Ishikawa (cell line): ENCODE data around the gene MAPKBP1.

Experiments used
- EP300 ChIP-seq: IDR thresholded peaks from 2 replicates; pipeline ENCODE4 v1.6.1; 2012; ENCODE audit warnings: borderline replicate concordance
- FOXM1 ChIP-seq: IDR thresholded peaks from 2 replicates; pipeline ENCODE4 v1.6.1; 2012; ENCODE audit warnings: low read depth, borderline replicate concordance
- RAD21 ChIP-seq: IDR thresholded peaks from 2 replicates; pipeline ENCODE4 v1.6.1; 2012; ENCODE audit warnings: low read depth
- ZBTB7A ChIP-seq: IDR thresholded peaks from 2 replicates; pipeline ENCODE4 v1.6.1; 2012; ENCODE audit warnings: low read depth

GRCh38 chr15:41872166-41872747 is 98.0 kb downstream of the MAPKBP1 start:
- no peak for TF ChIP-seq EP300
- no peak for TF ChIP-seq RAD21
- TF ChIP-seq ZBTB7A, result no peak
- no peak for TF ChIP-seq FOXM1
